MM.1S (cell line): Measurements from ENCODE around the gene GPC4.

ENCODE experiments used
- DNase-seq: peaks from one replicate; pipeline ENCODE4 v3.0.0-alpha.2; 2015
- H2AFZ ChIP-seq: fragments of 300-600 bp; sonication (generic); 2 replicates; pipeline ENCODE4 v1.6.0; 2016; ENCODE audit warnings: antibody characterized with exemption, low read length
- H3F3A ChIP-seq: fragments of 300-600 bp; sonication (generic); 2 replicates; pipeline ENCODE4 v1.6.1; 2016; ENCODE audit warnings: mild to moderate bottlenecking, antibody characterized with exemption, low read length, moderate library complexity, mixed read lengths; ENCODE audit not compliant: insufficient read depth
- H3K27ac ChIP-seq: fragments of 300-600 bp; sonication (generic); 2 replicates; pipeline ENCODE4 v1.5.1; 2016; ENCODE audit warnings: mild to moderate bottlenecking, low read length
- H3K27me3 ChIP-seq: fragments of 300-600 bp; sonication (generic); replicated peaks from 2 replicates; pipeline ENCODE4 v1.6.0; 2016; ENCODE audit warnings: low read length; ENCODE audit not compliant: insufficient read depth
- H3K36me3 ChIP-seq: fragments of 300-600 bp; sonication (generic); replicated peaks from 2 replicates; pipeline ENCODE4 v1.6.1; 2016; ENCODE audit warnings: mild to moderate bottlenecking, low read length, mixed read lengths; ENCODE audit not compliant: insufficient read depth
- H3K4me1 ChIP-seq: fragments of 300-600 bp; sonication (generic); 2 replicates; pipeline ENCODE4 v1.6.1; 2016; ENCODE audit warnings: low read length, mixed read lengths
- H3K4me2 ChIP-seq: fragments of 300-600 bp; sonication (generic); 2 replicates; pipeline ENCODE4 v1.6.0; 2016; ENCODE audit warnings: low read depth, low read length
- H3K4me3 ChIP-seq: fragments of 300-600 bp; sonication (generic); 2 replicates; pipeline ENCODE4 v1.5.1; 2016; ENCODE audit warnings: low read length, mixed read lengths
- H3K79me2 ChIP-seq: fragments of 300-600 bp; sonication (generic); 2 replicates; pipeline ENCODE4 v1.6.1; 2016; ENCODE audit warnings: mixed run types, low read length, mixed read lengths
- H3K9ac ChIP-seq: fragments of 300-600 bp; sonication (generic); 2 replicates; pipeline ENCODE4 v1.6.1; 2016; ENCODE audit warnings: low read length, mixed read lengths
- H3K9me2 ChIP-seq: fragments of 300-600 bp; sonication (generic); replicated peaks from 2 replicates; pipeline ENCODE4 v1.6.1; 2016; ENCODE audit warnings: mild to moderate bottlenecking, low read length, mixed read lengths; ENCODE audit not compliant: insufficient read depth
- H3K9me3 ChIP-seq: fragments of 300-600 bp; sonication (generic); replicated peaks from 2 replicates; pipeline ENCODE4 v1.6.1; 2016; ENCODE audit warnings: mild to moderate bottlenecking, low read length, mixed read lengths; ENCODE audit not compliant: insufficient read depth
- H4K20me1 ChIP-seq: fragments of 300-600 bp; sonication (generic); 2 replicates; pipeline ENCODE4 v1.6.1; 2016; ENCODE audit warnings: mild to moderate bottlenecking, low read length, moderate library complexity, mixed read lengths; ENCODE audit not compliant: insufficient read depth
- EZH2 ChIP-seq: fragments of 300-600 bp; sonication (generic); optimal IDR thresholded peaks from 2 replicates; pipeline ENCODE3; 2017; ENCODE audit warnings: low read depth, mild to moderate bottlenecking, antibody characterized with exemption, low read length, mixed read lengths
- EZH2phosphoT487 ChIP-seq: fragments of 300-600 bp; sonication (generic); IDR thresholded peaks from 2 replicates; pipeline ENCODE4 v1.6.1; 2018; ENCODE audit warnings: antibody characterized with exemption, low read length
- TF ChIP-seq, protein P1 (sequence below): fragments of 300-600 bp; sonication (generic); IDR thresholded peaks from 2 replicates; pipeline ENCODE4 v1.5.1; 2016; ENCODE audit warnings: antibody characterized with exemption, low read length, mixed read lengths

GPC4 gene

DNA sequence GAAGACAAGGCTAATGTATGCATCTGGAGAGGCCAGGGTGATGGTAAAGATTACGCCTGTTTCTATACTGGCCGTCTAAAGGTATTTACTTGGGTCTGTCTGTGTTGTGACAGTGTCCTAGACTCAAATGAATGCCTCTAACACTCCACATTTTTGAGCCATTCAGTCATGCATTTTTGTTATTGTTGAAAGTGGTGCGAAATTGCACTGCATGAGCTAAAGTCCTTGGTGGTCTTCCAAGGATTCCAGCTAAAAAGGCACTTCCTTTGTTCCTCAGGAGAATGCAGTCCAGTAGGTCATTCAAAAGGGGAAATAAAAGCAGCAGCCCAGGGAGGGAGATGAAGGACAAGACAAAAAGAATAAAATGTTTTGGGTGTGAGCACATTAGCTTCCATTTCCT is 3.0 kb downstream of the GPC4 start:
- Histone ChIP-seq H4K20me1 (no peaks in the 10 kb centered on the region), H3K4me1 (no peaks in the 10 kb centered on the region), H3K9me2 (no peaks in the 10 kb centered on the region), H3K9me3 (no peaks in the 10 kb centered on the region), H3K36me3 (no peaks in the 10 kb centered on the region), H3F3A (no peaks in the 10 kb centered on the region), H3K4me2 (no peak overlapping the region), H3K9ac (no peak overlapping the region), H3K27ac (no peak overlapping the region), H3K4me3 (no peak overlapping the region), H3K79me2 (no peaks in the 10 kb centered on the region), H2AFZ (no peak overlapping the region), H3K27me3 (no peaks in the 10 kb centered on the region)
- TF ChIP-seq EZH2phosphoT487 (no peak), EZH2 (no peak)
- TF ChIP-seq, protein P1, sequence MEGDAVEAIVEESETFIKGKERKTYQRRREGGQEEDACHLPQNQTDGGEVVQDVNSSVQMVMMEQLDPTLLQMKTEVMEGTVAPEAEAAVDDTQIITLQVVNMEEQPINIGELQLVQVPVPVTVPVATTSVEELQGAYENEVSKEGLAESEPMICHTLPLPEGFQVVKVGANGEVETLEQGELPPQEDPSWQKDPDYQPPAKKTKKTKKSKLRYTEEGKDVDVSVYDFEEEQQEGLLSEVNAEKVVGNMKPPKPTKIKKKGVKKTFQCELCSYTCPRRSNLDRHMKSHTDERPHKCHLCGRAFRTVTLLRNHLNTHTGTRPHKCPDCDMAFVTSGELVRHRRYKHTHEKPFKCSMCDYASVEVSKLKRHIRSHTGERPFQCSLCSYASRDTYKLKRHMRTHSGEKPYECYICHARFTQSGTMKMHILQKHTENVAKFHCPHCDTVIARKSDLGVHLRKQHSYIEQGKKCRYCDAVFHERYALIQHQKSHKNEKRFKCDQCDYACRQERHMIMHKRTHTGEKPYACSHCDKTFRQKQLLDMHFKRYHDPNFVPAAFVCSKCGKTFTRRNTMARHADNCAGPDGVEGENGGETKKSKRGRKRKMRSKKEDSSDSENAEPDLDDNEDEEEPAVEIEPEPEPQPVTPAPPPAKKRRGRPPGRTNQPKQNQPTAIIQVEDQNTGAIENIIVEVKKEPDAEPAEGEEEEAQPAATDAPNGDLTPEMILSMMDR = no peak
- DNase-seq = no peak

DNA sequence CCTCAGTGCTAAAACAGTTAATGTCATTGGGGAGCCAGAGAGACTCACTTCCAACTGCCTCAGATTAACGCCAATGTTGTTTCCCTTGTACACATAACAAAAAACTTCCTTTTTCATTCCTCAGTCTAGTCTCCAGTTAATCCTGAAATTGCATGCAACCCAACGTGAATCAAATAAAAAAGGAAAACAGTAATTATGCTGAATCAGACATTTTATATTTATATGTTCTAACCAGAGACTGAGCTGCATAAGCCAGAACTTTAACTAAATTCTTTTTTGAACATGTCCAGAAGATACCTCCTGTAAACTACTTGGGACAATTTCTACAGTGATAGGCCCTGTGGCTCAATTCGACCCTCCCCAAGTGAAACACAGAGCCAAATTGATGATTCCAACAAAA is 4.7 kb downstream of the GPC4 start:
- H3K36me3 ChIP-seq = no peaks in the 10 kb centered on the region

DNA sequence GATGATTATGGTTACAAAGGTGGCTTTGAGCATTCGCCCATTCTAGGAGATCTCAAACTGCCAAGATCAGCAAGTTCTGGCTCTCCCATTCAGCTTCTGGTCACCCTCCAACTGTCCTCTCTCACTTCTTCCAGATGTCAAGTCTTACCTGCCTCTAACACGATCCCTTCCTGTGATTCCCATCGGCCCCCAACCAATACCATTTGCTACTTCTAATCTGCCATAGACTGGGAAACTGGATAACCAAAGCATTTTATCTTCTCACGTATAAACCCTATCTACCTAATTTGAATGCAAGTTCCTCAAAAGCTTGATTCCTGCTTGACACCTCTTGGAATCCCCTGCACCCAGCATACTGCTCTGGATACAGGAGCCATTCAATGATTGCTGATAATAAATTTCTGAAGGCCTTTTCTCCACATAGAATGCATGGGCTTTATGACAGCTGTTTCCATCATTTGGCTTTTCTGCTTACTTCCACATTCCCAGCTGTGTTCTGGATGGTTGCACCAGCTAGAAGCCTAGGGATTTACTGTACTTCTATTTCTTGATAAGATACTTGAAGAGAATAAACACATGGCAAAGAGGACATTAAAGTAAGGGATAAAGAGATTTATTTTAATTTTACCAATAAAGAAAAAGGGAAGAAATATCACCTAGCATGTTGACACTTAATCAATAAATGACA is 9.6 kb downstream of the GPC4 start:
- TF ChIP-seq, protein P1 = no peak
- TF ChIP-seq EZH2phosphoT487 (no peak), EZH2 (no peak)
- H2AFZ ChIP-seq = no peak overlapping the region
- H3K9me3 ChIP-seq = no peaks in the 10 kb centered on the region
- no peak for DNase-seq
- no peaks in the 10 kb centered on the region for H3K9me2 ChIP-seq
- H4K20me1 ChIP-seq = no peaks in the 10 kb centered on the region
- H3K4me3 ChIP-seq = no peak overlapping the region
- H3K27me3 ChIP-seq = no peaks in the 10 kb centered on the region
- H3K27ac ChIP-seq = no peak overlapping the region
- H3F3A ChIP-seq = no peaks in the 10 kb centered on the region
- H3K9ac ChIP-seq = no peak overlapping the region
- no peaks in the 10 kb centered on the region for H3K36me3 ChIP-seq
- H3K4me2 ChIP-seq = no peak overlapping the region
- H3K4me1 ChIP-seq = no peaks in the 10 kb centered on the region
- no peaks in the 10 kb centered on the region for H3K79me2 ChIP-seq

More for the DNA sequence above, 4.7 kb downstream of the GPC4 start:
- no peak for TF ChIP-seq EZH2phosphoT487
- no peak for TF ChIP-seq EZH2
- TF ChIP-seq, protein P1 = no peak
- no peaks in the 10 kb centered on the region for H3K27me3 ChIP-seq
- no peaks in the 10 kb centered on the region for H3K4me1 ChIP-seq
- H4K20me1 ChIP-seq = no peaks in the 10 kb centered on the region
- H3K27ac ChIP-seq = no peak overlapping the region
- no peak for DNase-seq
- no peaks in the 10 kb centered on the region for H3F3A ChIP-seq
- H3K79me2 ChIP-seq = no peaks in the 10 kb centered on the region
- no peak overlapping the region for H3K9ac ChIP-seq
- no peaks in the 10 kb centered on the region for H3K9me3 ChIP-seq
- no peak overlapping the region for H3K4me2 ChIP-seq
- no peak overlapping the region for H2AFZ ChIP-seq
- H3K4me3 ChIP-seq = no peak overlapping the region
- H3K9me2 ChIP-seq = no peaks in the 10 kb centered on the region
